ENCODE measurements around the gene MPG. TPM values are rescaled to one million over a fixed set of nuclear protein-coding genes. Genes with fewer than 3 reads are reported as not detected.

MPG gene
- total and polyA plus RNA-seq, 10 of the 15 experiments (the other 5 are each of a cell fraction or from before 2014, with no cell fraction given) = 0.32 to 193 (median 55.7) TPM

DNA sequence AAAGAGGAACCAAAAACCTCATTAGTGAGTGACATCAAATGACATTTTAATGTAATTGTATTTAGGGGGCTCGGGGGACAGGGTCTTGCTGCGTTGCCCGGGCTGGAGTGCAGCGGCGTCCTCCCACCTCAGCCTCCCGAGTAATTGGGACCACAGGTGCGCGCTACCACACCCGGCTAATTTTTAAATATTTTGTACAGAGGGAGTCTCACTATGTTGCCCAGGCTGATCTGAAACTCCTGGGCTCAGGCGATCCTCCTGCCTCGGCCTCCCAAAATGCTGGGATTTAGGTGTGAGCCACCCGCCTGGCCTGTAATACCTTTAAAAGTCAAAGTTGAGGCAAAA lies 23.8 kb upstream of the MPG start (continued):
- TF ChIP-seq, protein P1, sequence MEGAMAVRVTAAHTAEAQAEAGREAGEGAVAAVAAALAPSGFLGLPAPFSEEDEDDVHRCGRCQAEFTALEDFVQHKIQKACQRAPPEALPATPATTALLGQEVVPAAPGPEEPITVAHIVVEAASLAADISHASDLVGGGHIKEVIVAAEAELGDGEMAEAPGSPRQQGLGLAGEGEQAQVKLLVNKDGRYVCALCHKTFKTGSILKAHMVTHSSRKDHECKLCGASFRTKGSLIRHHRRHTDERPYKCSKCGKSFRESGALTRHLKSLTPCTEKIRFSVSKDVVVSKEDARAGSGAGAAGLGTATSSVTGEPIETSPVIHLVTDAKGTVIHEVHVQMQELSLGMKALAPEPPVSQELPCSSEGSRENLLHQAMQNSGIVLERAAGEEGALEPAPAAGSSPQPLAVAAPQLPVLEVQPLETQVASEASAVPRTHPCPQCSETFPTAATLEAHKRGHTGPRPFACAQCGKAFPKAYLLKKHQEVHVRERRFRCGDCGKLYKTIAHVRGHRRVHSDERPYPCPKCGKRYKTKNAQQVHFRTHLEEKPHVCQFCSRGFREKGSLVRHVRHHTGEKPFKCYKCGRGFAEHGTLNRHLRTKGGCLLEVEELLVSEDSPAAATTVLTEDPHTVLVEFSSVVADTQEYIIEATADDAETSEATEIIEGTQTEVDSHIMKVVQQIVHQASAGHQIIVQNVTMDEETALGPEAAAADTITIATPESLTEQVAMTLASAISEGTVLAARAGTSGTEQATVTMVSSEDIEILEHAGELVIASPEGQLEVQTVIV (IDR thresholded peaks at IDR 0.05; ENCODE audit: borderline replicate concordance, partially characterized antibody) = no peak
- TF ChIP-seq SREBF1 (IDR thresholded peaks at IDR 0.05; ENCODE audit: low read length) = no peak
- TF ChIP-seq POLR2A (IDR thresholded peaks at IDR 0.05; ENCODE audit: low read depth, low read length) = no peak
- no peak for TF ChIP-seq JUNB (IDR thresholded peaks at IDR 0.05)
- no peak for TF ChIP-seq TAF1 (IDR thresholded peaks at IDR 0.05; ENCODE audit: borderline replicate concordance, low read depth, low read length)
- no peak for TF ChIP-seq MTA3 (IDR thresholded peaks at IDR 0.05; ENCODE audit: borderline replicate concordance, low read length)
- TF ChIP-seq RFX5 (IDR thresholded peaks at IDR 0.05; ENCODE audit: low read depth, low read length) = no peak
- no peak for TF ChIP-seq TCF12 (IDR thresholded peaks at IDR 0.05; ENCODE audit: low read depth, low read length)
- no peak for TF ChIP-seq SPI1 (IDR thresholded peaks at IDR 0.05; ENCODE audit: borderline replicate concordance, insufficient read depth, low read depth, low read length)
- no peak for TF ChIP-seq ATF7 (IDR thresholded peaks at IDR 0.05; ENCODE audit: low read depth)
- TF ChIP-seq ZNF24 (IDR thresholded peaks at IDR 0.05) = no peak
- TF ChIP-seq HDAC6 (IDR thresholded peaks at IDR 0.05; ENCODE audit: unreplicated experiment) = no peak
- TF ChIP-seq STAT1 (conservative IDR thresholded peaks at IDR 0.05) = no peak
- TF ChIP-seq ZNF217 (IDR thresholded peaks at IDR 0.05) = no peak
- no peak for TF ChIP-seq KAT2A (conservative IDR thresholded peaks at IDR 0.05; ENCODE audit: control insufficient read depth, low read depth, low read length)
- TF ChIP-seq TCF7 (IDR thresholded peaks at IDR 0.05; ENCODE audit: borderline replicate concordance) = no peak
- TF ChIP-seq, protein P2, sequence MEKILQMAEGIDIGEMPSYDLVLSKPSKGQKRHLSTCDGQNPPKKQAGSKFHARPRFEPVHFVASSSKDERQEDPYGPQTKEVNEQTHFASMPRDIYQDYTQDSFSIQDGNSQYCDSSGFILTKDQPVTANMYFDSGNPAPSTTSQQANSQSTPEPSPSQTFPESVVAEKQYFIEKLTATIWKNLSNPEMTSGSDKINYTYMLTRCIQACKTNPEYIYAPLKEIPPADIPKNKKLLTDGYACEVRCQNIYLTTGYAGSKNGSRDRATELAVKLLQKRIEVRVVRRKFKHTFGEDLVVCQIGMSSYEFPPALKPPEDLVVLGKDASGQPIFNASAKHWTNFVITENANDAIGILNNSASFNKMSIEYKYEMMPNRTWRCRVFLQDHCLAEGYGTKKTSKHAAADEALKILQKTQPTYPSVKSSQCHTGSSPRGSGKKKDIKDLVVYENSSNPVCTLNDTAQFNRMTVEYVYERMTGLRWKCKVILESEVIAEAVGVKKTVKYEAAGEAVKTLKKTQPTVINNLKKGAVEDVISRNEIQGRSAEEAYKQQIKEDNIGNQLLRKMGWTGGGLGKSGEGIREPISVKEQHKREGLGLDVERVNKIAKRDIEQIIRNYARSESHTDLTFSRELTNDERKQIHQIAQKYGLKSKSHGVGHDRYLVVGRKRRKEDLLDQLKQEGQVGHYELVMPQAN (conservative IDR thresholded peaks at IDR 0.05) = 0 out of 2 replicates have a peak, but pooled peaks have one; percentile 12
- TF ChIP-seq BRCA1 (IDR thresholded peaks at IDR 0.05; ENCODE audit: low read depth, low read length) = no peak

Measured in GM12878 (cell line).